ENCODE results near the gene BAIAP2. TPM values are rescaled to one million over a fixed set of nuclear protein-coding genes. Genes with fewer than 3 reads are reported as not detected.

BAIAP2 gene
- polyA plus RNA-seq, 2 of the 4 experiments (the other 2 are of a cell fraction): 7.1 to 27.5 TPM

DNA sequence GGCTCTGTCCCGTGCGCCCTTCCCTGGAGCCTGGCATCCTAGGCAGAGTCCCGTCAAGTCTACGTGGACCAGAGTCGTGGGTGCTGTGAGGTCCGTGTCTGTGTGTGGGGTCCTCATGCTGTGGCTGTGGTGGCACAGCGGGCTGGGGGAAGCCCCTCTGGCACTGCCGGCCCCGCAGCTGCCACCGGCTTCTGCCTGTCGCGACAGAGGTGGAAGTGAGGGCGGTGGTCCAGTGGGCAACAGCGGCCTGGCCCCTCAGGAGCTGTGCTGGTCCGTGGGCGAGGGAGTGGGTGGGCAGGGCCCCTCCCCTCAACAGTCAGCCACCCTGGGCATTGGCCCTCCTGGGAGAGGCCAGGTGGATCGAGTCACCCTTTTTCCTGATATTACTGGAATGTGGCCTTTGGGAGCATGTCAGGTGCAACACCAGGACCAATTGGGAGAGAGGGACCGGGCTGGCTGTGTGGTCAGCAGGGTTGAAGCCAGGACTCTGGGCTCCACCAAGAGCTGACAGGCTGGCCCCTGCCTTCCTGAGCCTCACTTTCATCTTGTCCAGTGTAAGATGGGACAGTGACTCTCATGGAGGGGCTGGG lies 11.9 kb downstream of the BAIAP2 start:
- CTCF ChIA-PET: interaction anchor here (0.7 to 37.9 kb wide), 9 partner anchors 9 to 145 kb away, joined by 3 to 880 read pairs (median 3); no protein-coding TSS in a partner anchor
- no peak for FAIRE-seq
- H3K4me1 ChIP-seq: peaks cover 31% of the 10 kb centered on the region

GRCh38 chr17:81048827-81049371 lies 13.9 kb downstream of the BAIAP2 start:
- no peak overlapping the region; a peak in 1 of 6 replicates for H3K27ac ChIP-seq

More for the DNA sequence above, 11.9 kb downstream of the BAIAP2 start:
- H3K27ac ChIP-seq: no peak overlapping the region
- no peak for ATAC-seq
- H3K4me2 ChIP-seq: no peak overlapping the region
- H3K9me3 ChIP-seq: no peaks in the 10 kb centered on the region
- no peak overlapping the region for H3K4me3 ChIP-seq
- no peak for DNase-seq (ENCODE audit: low read depth in 1 of 2, low spot score in 1 of 2)
- WGBS (ENCODE audit: missing lambda C conversion rate): 85% methylated on average over 18 of the region's 18 CpGs
- TF ChIP-seq SREBF2 (IDR thresholded peaks at IDR 0.05) (no peak), RAD21 (conservative IDR thresholded peaks at IDR 0.05 in 1 of 2, IDR thresholded peaks at IDR 0.05 in 1 of 2) (no peak), CHD2 (IDR thresholded peaks at IDR 0.05; ENCODE audit: low read length, partially characterized antibody) (no peak), JUN (IDR thresholded peaks at IDR 0.05) (no peak), MYC (IDR thresholded peaks at IDR 0.05; ENCODE audit: borderline replicate concordance, low read length) (no peak), HOXB5 (CRISPR knock-in tag; IDR thresholded peaks at IDR 0.05) (no peak), KDM5A (IDR thresholded peaks at IDR 0.05) (no peak), ZC3H11A (IDR thresholded peaks at IDR 0.05) (no peak), GATA3 (IDR thresholded peaks at IDR 0.05; ENCODE audit: borderline replicate concordance) (no peak), ATOH8 (CRISPR knock-in tag; IDR thresholded peaks at IDR 0.05; ENCODE audit: low read depth) (no peak), HOXB13 (CRISPR knock-in tag; IDR thresholded peaks at IDR 0.05; ENCODE audit: low read depth) (no peak), FOXS1 (CRISPR knock-in tag; IDR thresholded peaks at IDR 0.05) (no peak), PHF8 (IDR thresholded peaks at IDR 0.05; ENCODE audit: borderline replicate concordance, low read depth) (no peak), EHF (CRISPR knock-in tag; IDR thresholded peaks at IDR 0.05) (no peak), CHD4 (IDR thresholded peaks at IDR 0.05; ENCODE audit: borderline replicate concordance) (no peak), ZNF302 (CRISPR knock-in tag; IDR thresholded peaks at IDR 0.05) (no peak)
- TF ChIP-seq, protein P1, sequence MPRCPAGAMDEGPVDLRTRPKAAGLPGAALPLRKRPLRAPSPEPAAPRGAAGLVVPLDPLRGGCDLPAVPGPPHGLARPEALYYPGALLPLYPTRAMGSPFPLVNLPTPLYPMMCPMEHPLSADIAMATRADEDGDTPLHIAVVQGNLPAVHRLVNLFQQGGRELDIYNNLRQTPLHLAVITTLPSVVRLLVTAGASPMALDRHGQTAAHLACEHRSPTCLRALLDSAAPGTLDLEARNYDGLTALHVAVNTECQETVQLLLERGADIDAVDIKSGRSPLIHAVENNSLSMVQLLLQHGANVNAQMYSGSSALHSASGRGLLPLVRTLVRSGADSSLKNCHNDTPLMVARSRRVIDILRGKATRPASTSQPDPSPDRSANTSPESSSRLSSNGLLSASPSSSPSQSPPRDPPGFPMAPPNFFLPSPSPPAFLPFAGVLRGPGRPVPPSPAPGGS (IDR thresholded peaks at IDR 0.05): no peak
- POLR2A ChIA-PET: interaction anchor here (1.2 kb wide), 1 partner anchor 12 kb away, joined by 3 read pairs; the partner anchor contains the start of gene BAIAP2

More at GRCh38 chr17:81048827-81049371, 13.9 kb downstream of the BAIAP2 start:
- ChIA-PET CTCF (interaction anchor here (1.0 to 37.9 kb wide), 5 partner anchors 8 to 94 kb away, joined by 3 to 880 read pairs (median 4); no protein-coding TSS in a partner anchor), POLR2A (interaction anchor here (0.6 kb wide), 1 partner anchor 250 kb away, joined by 3 read pairs; no protein-coding TSS in a partner anchor)
- WGBS (ENCODE audit: missing lambda C conversion rate): 95% methylated on average over 26 of the region's 28 CpGs
- no peak for FAIRE-seq
- ATAC-seq: no peak
- H3K4me3 ChIP-seq: no peak overlapping the region
- no peaks in the 10 kb centered on the region for H3K9me3 ChIP-seq
- TF ChIP-seq KDM5A (IDR thresholded peaks at IDR 0.05): no peak
- no peak for TF ChIP-seq ZC3H11A (IDR thresholded peaks at IDR 0.05)
- no peak for TF ChIP-seq JUN (IDR thresholded peaks at IDR 0.05)
- no peak for TF ChIP-seq CHD4 (IDR thresholded peaks at IDR 0.05; ENCODE audit: borderline replicate concordance)
- no peak for TF ChIP-seq FOSL2 (IDR thresholded peaks at IDR 0.05)
- no peak for TF ChIP-seq FOSL2 (CRISPR knock-in tag; IDR thresholded peaks at IDR 0.05)
- no peak for TF ChIP-seq RNF2 (IDR thresholded peaks at IDR 0.05; ENCODE audit: borderline replicate concordance, low read depth)
- TF ChIP-seq KDM1A (IDR thresholded peaks at IDR 0.05; ENCODE audit: low read depth): no peak
- no peak for TF ChIP-seq BHLHE40 (IDR thresholded peaks at IDR 0.05; ENCODE audit: low read depth, low read length)
- TF ChIP-seq ZFP36 (IDR thresholded peaks at IDR 0.05; ENCODE audit: borderline replicate concordance, partially characterized antibody): no peak
- TF ChIP-seq REST (IDR thresholded peaks at IDR 0.05): no peak
- no peak for TF ChIP-seq NPAS2 (CRISPR knock-in tag; IDR thresholded peaks at IDR 0.05; ENCODE audit: borderline replicate concordance)
- TF ChIP-seq POLR2AphosphoS2 (conservative IDR thresholded peaks at IDR 0.05; ENCODE audit: low read length): no peak
- TF ChIP-seq HDAC2 (IDR thresholded peaks at IDR 0.05): no peak
- no peak for TF ChIP-seq RCOR1 (IDR thresholded peaks at IDR 0.05; ENCODE audit: low read depth, low read length)
- no peak for TF ChIP-seq MAZ (IDR thresholded peaks at IDR 0.05; ENCODE audit: borderline replicate concordance, low read depth, low read length)
- no peak for TF ChIP-seq ZSCAN20 (CRISPR knock-in tag; IDR thresholded peaks at IDR 0.05)
- TF ChIP-seq CBX8 (IDR thresholded peaks at IDR 0.05): no peak
- TF ChIP-seq, protein P2, sequence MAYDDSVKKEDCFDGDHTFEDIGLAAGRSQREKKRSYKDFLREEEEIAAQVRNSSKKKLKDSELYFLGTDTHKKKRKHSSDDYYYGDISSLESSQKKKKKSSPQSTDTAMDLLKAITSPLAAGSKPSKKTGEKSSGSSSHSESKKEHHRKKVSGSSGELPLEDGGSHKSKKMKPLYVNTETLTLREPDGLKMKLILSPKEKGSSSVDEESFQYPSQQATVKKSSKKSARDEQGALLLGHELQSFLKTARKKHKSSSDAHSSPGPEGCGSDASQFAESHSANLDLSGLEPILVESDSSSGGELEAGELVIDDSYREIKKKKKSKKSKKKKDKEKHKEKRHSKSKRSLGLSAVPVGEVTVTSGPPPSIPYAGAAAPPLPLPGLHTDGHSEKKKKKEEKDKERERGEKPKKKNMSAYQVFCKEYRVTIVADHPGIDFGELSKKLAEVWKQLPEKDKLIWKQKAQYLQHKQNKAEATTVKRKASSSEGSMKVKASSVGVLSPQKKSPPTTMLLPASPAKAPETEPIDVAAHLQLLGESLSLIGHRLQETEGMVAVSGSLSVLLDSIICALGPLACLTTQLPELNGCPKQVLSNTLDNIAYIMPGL (CRISPR knock-in tag; IDR thresholded peaks at IDR 0.05; ENCODE audit: borderline replicate concordance): no peak
- DNase-seq (ENCODE audit: low read depth in 1 of 2, low spot score in 1 of 2): no peak
- peaks cover 24% of the 10 kb centered on the region for H3K4me1 ChIP-seq
- no peak overlapping the region for H3K4me2 ChIP-seq

All from A549 (cell line).